IPS DF 4.7 (cell line): Measurements from ENCODE around the gene SHF.

ENCODE experiments used
- DNase-seq: peaks from one replicate; pipeline ENCODE4 v3.0.0-alpha.2; 2013; ENCODE audit warnings: low spot score; ENCODE audit errors: extremely low read depth

The SHF gene

DNA sequence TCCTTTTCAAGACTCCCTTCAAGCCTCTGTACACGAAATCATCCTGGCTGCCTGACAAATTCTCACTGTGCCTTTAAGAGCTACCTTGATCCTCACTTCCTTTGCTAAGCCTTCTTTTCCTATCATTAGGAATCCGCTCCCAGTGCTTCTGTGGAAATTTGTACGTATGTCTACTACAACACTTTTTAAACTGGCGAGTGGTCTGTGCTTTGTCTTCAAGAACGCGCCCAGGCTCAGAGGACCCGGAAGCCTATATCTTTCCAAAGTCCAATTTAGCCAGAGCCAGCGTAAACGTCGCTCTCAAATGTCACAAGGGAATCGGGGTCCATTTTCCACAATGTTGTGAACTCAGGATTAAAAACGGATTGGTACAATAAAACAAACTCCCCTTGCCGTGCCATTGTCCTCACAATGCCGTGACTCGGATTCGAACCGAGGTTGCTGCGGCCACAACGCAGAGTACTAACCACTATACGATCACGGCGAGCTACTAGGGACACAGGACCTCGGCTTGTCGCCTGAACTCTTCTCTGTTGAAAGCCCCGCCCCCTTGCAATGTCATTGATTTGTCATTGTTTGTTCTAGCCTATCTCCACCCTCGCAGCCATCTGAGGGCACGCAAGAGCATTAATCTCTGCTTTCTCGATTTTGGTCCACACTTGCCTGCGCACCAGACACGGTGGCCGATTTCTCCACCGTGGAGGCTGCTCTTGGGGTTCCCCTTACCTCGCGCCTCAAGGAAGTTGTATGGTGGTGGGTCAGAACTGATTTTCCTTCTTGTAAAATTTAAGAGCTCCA lies 12.4 kb upstream of the SHF start:
- no peak for DNase-seq

- no peak for DNase-seq
These were observed 11.5 kb upstream of the SHF start for GRCh38 chr15:45199136-45199810.

- no peak for DNase-seq
These were observed 10.8 kb upstream of the SHF start for GRCh38 chr15:45198337-45199135.

GRCh38 chr15:45197512-45197911 lies 9.7 kb upstream of the SHF start:
- DNase-seq: no peak

DNA sequence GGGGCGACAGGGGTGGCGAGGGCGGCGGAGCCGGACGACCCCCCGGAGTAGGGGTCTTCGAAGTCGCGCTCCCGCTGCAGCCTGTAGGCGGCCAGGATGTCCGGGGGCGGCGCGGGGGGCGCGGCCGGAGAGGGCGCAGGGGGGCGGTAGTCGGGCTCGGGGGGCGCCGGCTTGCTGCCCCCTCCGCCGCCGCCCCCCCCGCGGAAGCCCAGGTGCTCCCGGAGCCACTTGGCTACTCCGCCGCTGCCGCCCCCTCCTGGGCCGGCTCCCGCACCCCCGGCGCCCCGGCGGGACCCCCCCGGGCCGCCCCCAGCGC lies 230 bp downstream of the SHF start:
- DNase-seq: no peak

DNA sequence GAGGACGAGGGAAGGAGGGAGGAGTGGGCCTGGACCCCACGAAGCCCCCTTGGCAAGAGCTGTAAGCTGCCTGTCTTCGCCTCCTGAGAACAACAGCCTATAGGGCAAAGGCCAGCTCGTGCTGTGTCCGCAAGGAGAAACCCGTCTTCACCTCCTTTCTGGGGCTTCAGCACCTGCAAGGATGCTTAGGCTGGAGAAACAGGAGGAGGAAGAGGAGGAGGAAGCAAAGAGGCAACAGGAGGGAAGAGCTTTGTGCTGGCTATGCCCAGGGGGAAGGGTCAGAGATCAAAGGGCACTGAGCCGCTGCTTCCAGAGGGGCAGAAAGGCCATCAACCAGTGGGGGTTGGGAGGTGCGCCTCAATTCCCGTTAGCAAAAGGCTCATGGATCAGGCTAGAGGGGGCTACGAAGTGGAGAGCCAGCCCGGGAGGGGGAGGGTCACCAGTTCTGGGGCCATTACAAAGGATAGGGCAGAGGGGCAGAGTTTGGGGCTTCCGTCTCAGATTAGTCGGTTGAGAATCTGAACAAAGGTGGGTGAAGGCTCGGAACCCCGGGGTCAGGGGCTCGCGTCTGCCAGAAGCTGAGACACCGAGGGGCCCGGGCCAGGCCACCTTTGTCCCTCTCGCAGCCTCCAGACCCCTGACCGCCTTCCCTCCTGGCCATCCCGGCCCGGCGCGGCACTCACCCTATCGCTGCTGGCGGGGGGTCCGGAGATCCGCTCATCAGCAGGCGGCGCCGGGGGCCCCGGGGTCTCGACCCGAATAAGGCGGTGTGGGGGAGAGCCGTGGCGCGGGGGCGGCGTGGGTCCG lies 792 bp downstream of the SHF start:
- DNase-seq: no peak

- DNase-seq: no peak
These were observed 1.6 kb downstream of the SHF start for GRCh38 chr15:45185903-45186770.

- DNase-seq: no peak
These were observed 2.5 kb downstream of the SHF start for GRCh38 chr15:45185069-45185779.

DNA sequence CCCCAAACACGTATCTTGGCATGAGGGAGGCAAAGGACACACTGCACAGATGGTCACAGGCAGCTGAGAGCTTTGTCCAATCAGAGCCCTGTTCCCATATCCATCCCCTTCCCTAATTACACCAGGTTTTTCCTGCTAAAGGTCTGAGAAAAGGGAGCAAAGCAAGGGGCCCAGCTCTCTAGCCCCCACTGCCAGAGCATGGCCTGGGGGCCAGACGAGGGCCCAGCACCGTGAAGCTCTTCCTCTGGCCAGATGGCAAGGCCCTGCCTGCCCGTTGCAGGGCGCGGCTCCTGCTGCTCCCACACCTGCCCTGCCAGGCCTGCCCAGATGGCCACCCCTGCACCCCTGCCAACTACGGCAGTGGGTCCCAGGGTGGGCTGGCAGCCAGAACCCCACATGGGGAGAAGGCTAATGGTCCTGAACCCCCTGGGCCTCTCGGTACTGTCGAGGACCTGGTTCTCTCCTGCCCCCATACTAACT lies 3.2 kb downstream of the SHF start:
- no peak for DNase-seq

GRCh38 chr15:45183511-45183910 lies 4.3 kb downstream of the SHF start:
- DNase-seq: no peak

DNA sequence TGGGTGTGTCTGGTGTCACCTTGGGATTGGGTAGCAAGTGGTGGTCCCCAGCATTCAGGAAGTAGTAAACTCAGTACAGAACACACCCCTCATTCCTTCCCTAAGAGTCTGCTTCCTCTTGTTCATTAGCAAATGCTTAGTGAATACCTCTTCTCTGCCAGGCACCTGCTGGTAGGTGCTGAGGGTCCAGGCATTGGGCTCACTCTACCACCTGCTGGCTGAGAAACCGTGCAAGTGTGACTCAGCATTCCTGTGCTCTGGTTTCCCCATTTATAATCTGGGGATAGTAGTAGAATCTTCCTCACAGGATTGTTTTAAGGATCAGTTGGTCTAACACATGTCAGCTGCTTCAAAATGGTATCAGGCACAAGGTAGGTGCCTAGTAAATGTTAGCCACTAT lies 4.8 kb downstream of the SHF start:
- DNase-seq: no peak

DNA sequence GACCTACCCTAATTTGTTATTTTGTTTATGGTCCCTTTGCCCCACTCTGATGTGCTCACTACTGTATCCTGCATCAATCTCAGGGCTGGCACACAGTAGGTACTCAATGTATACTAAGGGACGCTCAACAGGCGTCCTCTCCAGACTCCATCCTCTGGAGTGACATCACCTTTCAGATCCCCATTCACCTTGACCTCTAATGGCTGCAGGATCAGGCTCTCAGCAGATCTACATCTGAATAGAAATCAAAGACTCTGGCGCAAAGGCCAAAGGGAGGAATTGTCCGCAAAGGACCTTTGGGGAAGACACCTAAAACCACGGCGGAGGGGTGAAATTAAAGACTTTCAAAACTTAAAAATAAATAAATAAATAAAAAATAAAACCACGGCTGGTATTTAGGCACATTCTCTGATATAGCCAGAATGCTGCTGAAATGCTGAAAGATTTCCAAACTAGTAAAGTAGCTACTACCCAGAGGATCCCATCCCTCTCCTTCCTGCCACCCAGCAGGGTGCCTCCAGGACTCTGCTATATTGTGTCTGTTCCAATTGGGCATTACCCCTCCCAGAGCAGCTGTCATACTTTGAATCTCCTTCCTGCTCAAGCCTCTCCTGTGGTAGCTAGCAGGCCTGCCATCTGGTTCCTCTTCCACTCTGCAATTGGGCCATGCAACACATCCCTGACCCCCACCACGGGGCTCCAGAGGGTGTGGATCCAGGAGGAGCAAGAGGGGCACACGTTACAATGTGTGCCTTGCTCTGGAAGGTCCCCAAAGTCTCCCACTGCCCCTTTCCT lies 6.1 kb downstream of the SHF start:
- DNase-seq: no peak

GRCh38 chr15:45180648-45181436 lies 6.9 kb downstream of the SHF start:
- no peak for DNase-seq

GRCh38 chr15:45180201-45180600 lies 7.6 kb downstream of the SHF start:
- no peak for DNase-seq

DNA sequence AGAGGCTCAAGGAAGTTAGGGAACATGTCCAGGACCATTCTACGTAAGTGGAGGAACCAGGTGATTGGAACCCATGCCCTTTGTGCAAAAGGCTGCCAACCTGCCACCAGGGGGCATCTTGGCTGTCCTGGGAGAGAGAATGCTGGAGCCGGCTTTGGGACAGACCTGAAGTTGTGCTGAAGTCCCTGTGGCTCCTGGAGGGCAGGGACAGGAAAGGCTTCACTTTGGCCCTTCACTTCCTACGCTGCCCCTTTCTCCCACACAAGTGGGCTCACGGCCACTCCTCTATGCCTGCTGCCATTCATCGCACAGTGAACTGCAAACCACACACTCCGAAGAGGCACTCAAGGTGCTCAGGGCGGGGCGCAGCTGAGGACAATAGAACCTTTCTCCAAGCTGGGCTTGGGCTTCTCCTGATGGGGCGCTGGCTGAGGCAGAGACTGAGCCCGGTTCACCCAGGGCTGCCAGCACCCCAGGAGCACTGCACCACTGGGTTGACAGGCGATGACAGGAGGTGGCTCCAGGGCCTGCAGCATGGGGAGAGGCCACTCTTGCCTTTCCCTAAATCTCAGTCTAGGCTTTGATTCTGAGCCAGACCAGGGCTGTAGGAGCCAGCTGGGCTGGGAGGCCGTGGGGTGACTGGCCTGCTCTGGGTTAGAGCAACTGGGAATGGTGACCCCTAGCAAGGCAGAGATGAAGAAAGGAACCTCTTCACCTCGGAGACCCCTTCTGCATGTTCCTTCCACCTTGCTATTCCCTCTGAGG lies 8.4 kb downstream of the SHF start:
- DNase-seq: no peak

DNA sequence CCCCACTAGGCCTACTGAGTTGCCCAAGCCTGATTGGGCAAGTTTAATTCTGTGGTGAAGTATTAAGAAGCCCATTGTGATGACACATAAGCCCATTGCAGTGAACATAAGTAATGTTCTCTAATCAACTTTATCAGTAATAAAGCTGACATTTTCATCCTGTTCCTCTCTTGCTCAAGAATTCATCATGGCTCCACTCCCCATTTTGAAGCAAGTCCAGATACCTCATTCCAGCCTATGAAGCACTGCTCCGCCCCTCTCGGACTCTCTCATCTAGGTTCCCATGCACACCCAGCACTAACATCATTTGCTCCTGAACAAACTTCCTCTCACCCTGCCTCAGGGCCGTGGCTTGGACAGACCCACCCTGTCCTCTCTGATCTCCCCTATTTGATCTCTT lies 10.5 kb downstream of the SHF start:
- DNase-seq: no peak

DNA sequence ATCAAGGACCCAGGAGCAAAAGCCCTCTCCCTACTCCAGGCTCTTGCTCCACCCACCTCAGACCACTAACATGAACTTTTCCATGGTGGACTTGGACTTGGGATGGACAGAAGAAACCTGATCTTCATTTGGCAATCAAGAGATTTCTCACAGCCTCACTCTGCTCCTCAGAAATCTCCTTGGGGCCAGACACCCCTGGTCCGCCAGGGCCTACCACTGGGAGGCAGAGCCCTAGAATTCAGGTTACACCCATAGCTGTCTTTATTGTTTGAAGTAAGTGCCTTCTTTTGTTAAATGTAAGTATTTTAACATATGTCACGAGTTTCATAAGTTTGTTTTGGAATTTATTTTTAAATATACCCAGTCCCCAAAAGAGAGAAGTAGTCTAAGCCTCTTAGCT lies 13.2 kb downstream of the SHF start:
- no peak for DNase-seq
